HG03097 (cell line): Measurements from ENCODE around the gene BCAR1.
A peak's percentile ranks its signal among the peaks of the same experiment; 100 is the strongest.
"Not testable (repeated sequence)": the region's sequence is repeated elsewhere in the genome, so short reads cannot be mapped to it uniquely, and the experiment has no call there.

ENCODE experiments used
- ATAC-seq: cut with Tn5 transposase; IDR thresholded peaks from one replicate; pipeline ENCODE4 v1.9.1; 2021; ENCODE audit not compliant: unreplicated experiment, low FRiP score

Gene BCAR1

DNA sequence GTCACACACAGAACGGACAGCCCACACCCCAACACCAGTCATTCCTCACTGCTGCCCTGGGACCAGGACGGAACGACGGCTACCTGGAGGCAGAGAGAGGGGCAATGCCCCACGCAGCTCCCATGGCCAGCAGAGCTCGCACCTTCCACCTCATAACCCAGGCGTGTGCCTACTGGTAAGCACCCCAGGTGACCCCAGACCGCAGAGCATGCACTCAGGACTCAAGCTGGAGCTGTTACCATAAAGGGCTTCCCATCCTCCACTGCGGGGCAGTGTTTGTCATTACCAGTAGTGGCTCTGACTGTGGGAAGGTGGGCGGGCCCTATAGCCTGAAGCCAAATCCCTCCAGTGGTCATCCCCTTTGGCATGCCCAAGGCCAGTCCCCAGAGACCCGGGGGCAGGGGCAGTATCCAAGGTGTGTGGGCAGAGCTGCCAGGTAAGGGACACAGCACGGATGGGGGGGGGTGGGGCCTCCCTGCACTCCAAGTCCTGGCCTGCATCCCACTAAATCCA, 4.7 kb upstream of the BCAR1 start:
- ATAC-seq, result no peak

DNA sequence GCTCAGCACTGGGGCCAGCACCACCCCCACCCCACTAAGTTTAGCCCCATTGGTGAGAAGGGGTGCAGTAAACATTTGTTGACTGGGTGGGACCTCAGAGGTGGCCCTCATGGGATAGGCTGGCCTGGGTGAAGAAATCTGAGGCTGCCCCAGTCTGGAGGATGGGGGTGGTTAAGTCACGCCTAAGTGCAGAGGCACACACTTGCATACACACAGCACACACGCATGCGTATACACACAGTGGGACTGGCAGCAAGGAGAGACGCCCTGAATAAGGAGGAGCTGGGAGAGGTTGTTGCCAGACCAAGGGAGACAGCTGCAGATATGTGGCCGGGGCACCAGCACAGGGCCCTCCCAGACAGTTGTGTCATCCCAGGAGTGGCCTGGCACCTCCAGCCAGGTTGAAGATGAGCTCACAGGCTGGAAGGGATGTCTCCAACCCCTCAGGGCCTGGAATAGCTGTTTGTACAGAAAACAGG, 3.0 kb upstream of the BCAR1 start:
- no peak for ATAC-seq

- no peak for ATAC-seq
Observed at GRCh38 chr16:75252946-75253911, 1.8 kb upstream of the BCAR1 start.

- ATAC-seq, result no peak
Observed at GRCh38 chr16:75252049-75252864, 833 bp upstream of the BCAR1 start.

GRCh38 chr16:75250809-75251279, 580 bp downstream of the BCAR1 start:
- ATAC-seq, result peak; percentile 37

DNA sequence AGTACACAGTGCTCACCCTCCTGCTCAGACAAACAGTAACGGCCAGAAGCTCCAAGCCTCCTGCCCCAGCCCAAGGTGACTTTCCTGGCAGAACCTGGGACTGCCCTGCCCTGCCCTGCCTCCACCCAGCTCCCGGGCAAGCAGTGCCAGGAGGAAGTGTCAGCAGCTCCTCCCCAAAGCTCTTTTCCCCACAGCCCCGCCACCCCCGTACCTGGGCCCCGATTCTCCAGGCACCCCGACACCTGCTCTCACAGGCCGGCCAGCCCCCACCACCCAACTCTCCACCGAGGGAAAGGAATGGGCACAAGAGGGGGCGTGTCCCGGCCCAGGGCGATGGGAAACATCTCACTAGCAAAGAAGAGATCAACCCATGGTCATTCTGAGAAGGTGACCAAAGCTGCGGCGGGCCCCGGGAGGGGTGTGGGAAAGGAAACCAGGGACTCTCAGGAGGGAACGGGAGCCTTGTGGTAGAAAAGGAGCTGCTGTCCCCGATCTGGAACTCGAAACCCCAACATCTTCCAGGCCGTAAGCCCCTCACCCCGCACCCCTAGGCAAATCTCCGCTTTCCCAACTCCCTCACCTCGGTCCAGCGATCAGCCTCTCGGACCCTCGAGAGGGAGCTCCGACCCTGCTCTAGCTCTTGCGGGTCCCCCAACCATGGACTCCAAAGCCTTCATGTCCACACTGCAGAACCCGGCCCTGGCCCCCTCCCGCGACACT, 1.2 kb downstream of the BCAR1 start:
- ATAC-seq, result peak; percentile 4

- no peak for ATAC-seq
Observed at GRCh38 chr16:75249441-75249840, 2.0 kb downstream of the BCAR1 start.

GRCh38 chr16:75248536-75249380, 2.7 kb downstream of the BCAR1 start:
- no peak for ATAC-seq

- ATAC-seq, result no peak
Observed at GRCh38 chr16:75248142-75248535, 3.3 kb downstream of the BCAR1 start.

- no peak for ATAC-seq
Observed at GRCh38 chr16:75247249-75247648, 4.2 kb downstream of the BCAR1 start.

DNA sequence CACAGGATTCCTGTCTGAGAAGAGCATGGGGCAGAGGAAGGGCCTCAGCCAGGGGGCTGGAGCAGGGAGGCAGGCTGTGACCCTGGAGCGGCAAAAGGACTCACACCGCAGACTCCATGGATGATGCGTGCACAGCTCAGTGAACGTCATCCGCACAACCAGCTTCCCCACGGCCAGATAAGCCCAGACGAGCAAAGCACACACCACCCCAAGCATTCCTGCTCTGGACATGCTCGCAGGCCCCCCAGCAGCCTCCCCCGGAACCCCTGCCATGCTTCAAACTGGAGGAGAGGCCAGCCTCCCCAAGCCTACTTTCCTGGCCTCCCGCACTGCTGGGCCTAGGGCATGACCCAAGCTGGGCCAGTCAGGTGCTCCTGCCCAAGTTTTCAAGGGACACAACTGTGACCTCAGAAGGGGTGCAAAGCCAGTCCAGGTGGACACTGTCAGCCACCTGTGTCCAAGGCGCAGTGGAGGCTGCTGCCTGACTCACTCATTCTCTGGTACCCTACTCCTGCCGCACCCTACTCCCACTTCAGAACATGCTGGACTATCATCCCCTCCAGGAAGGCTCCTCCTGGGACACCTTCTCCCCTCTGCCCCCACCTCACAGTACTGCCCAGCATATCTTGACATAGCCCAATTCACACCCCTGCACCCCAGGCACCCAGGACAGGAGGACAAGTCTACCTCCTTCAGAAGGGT, 4.8 kb downstream of the BCAR1 start:
- no peak for ATAC-seq

DNA sequence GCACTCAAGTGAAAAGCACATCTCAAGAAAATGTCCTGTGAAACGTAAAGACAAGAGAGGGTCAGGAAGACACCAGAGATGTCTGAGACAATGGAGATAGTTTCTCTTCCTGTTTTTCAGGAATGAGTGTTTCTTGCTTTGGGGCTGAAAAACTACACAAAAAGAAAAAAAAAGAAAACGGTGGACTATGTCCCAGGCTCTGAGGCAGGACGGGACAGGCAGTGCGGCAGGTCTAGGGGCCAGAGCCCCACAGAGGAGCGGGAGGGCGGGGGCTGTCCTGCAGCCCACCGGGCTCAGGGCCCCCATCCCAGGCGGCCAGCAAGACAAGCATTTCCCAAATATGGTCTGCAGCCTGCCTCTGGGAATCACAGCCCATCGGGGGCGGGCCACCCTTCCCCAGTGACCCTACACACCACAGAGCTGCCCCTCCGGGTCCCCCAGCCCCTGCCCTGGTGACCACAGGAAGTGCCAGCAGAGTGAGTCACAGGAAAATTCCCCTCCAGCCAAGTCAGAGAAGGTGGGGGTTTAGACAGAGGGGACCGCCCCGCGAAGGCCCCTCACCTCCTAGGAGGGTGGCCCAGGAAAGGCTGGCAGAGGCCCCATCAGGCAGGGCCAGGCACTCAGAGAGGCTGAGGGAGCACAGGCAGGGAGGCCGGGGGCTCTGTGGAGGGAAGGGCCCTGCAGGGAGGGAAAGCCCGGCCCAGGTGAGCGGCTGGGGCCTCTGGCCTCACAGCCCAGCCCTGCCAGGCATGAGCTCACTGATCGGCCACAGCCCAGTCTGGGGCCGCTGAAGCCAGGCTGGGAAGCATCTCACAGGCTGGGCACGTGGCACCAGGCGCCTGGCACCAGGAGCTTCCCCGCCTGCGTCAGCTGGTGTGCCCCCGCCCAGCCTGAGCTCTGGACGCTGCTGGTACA, 6.3 kb downstream of the BCAR1 start:
- no peak for ATAC-seq

- ATAC-seq, result no peak
Observed at GRCh38 chr16:75244225-75244809, 7.1 kb downstream of the BCAR1 start.

- no peak for ATAC-seq
Observed at GRCh38 chr16:75243667-75244224, 7.7 kb downstream of the BCAR1 start.

DNA sequence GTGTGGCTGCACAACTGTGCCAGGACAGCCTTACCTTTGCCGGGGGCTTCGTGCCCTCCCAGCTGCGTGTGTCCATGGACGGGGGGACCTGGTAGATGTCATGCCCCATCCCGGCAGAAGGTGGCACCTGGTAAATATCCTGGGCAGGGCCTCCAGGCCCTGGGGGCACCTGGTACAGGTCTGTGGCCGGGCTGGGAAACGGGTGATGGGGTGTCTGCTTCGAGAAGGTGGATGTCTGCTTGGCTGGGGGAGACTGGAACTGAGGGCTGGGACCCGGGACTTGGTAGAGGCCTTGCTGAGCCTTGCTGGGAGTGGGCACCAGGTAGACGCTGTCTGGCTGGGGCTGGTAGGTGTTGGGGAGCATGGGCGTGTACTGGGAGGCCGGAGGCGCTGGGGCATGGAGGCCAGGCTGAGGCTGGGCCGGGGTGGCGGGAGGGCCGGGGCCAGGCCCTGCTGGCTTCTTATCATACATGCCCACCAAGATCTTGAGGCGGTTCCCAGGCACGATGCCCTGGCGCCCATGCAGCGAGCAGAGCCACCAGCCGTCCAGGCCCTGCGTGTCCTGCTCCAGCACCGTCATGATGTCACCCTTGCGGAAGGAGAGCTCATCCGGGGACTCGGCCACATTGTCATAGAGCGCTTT, 8.9 kb downstream of the BCAR1 start:
- not testable (repeated sequence) for ATAC-seq

DNA sequence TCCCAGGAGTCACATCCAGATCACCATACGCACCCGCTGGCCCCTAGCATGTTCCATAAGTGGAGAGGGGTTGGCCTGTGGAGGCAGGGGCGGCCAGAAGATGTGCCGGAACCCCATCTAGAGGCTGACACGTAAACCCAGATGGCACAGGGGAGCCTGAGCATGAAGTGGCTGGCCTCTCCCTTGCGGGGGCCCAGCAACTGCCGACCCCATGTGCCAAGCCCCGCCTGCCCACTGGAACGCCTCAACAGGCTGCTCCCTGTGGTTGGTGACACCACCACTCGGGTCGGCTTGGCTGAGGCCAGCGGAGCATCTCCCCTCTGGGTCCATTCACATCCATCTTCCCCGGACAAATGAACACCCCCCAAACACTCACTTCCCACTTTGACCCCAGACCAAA, 9.5 kb downstream of the BCAR1 start:
- ATAC-seq, result no peak

GRCh38 chr16:75241412-75241811, 10.0 kb downstream of the BCAR1 start:
- ATAC-seq, result no peak
